HL-60 (cell line): ENCODE measurements around the gene PDE1C.

Experiments used
- DNase-seq, 2 experiments: peaks; one replicate each; pipeline ENCODE4 v3.0.0-alpha.2; 2010 to 2020; ENCODE audit warnings: low read depth in 1 of 2, low spot score in 1 of 2
- H3K27ac ChIP-seq: fragments of 250-450 bp; sonication (Bioruptor Pico); replicated peaks from 2 replicates; pipeline ENCODE4 v1.5.1; 2020; ENCODE audit warnings: mild to moderate bottlenecking, moderate library complexity
- H3K27me3 ChIP-seq: fragments of 250-450 bp; sonication (Bioruptor Pico); 2 replicates; pipeline ENCODE4 v1.5.1; 2021; ENCODE audit warnings: mild to moderate bottlenecking, moderate library complexity; ENCODE audit not compliant: insufficient read depth, poor library complexity, severe bottlenecking
- H3K4me3 ChIP-seq: replicated peaks from 2 replicates; pipeline ENCODE4 v1.5.1; 2011; ENCODE audit warnings: mild to moderate bottlenecking, control low read depth, low read length; ENCODE audit not compliant: insufficient read depth
- CTCF ChIP-seq: IDR thresholded peaks from one replicate; pipeline ENCODE4 v1.5.1; 2011; ENCODE audit warnings: low read length, control low read depth, inconsistent platforms; ENCODE audit not compliant: insufficient read depth
- GABPA ChIP-seq: IDR thresholded peaks from 2 replicates; pipeline ENCODE4 v1.6.1; 2012; ENCODE audit warnings: low read depth
- POLR2AphosphoS5 ChIP-seq: IDR thresholded peaks from 2 replicates; pipeline ENCODE4 v1.6.1; 2012; ENCODE audit warnings: low read depth
- REST ChIP-seq: IDR thresholded peaks from 2 replicates; pipeline ENCODE4 v1.6.1; 2012; ENCODE audit warnings: low read depth; ENCODE audit not compliant: insufficient replicate concordance
- SPI1 ChIP-seq: IDR thresholded peaks from 2 replicates; pipeline ENCODE4 v1.6.1; 2012; ENCODE audit warnings: low read depth, mild to moderate bottlenecking, borderline replicate concordance

PDE1C gene

GRCh38 chr7:32043688-32044087 is 26.5 kb downstream of the PDE1C start:
- Histone ChIP-seq H3K27me3 (peaks cover 2% of the 10 kb centered on the region), H3K4me3 (no peak overlapping the region), H3K27ac (no peak overlapping the region)
- no peak for DNase-seq
- TF ChIP-seq POLR2AphosphoS5 = no peak
- no peak for TF ChIP-seq CTCF
- TF ChIP-seq GABPA = no peak
- no peak for TF ChIP-seq REST
- TF ChIP-seq SPI1 = no peak

- H3K27me3 ChIP-seq = peaks cover 2% of the 10 kb centered on the region
- no peak for DNase-seq
- TF ChIP-seq REST (no peak), POLR2AphosphoS5 (no peak), SPI1 (no peak), CTCF (no peak), GABPA (no peak)
- no peak overlapping the region for H3K27ac ChIP-seq
- no peak overlapping the region for H3K4me3 ChIP-seq
Measured at GRCh38 chr7:32042900-32043299, 27.3 kb downstream of the PDE1C start.

- TF ChIP-seq REST (no peak), CTCF (peak; percentile 4)
- peak in 1 of 2 experiments; percentile 14 for DNase-seq
Measured at GRCh38 chr7:32039000-32039756, 31.0 kb downstream of the PDE1C start.

More at GRCh38 chr7:32039000-32039756, 31.0 kb downstream of the PDE1C start:
- Histone ChIP-seq H3K4me3 (no peak overlapping the region), H3K27me3 (peaks cover 2% of the 10 kb centered on the region), H3K27ac (no peak overlapping the region)
